IMR-90 (cell line): ENCODE data around the gene PLSCR2. TPM values are rescaled to one million over a fixed set of nuclear protein-coding genes. Genes with fewer than 3 reads are reported as not detected.

ENCODE experiments used
- ATAC-seq: fragments of 200-7000 bp; cut with Tn5 transposase; 2 replicates; pipeline ENCODE4 v1.9.1; 2020; ENCODE audit warnings: low read depth, mild to moderate bottlenecking, moderate library complexity
- BruUV-seq: library from RNA; stranded (reverse); fragments of 400-500 nt; replicated peaks from 2 replicates; lab custom pipeline; 2021; lab: Mats Ljungman, UMichigan
- CTCF ChIA-PET: fragments of 300-600 bp; formaldehyde crosslinking; extraction: SDS; loops from one replicate; lab custom pipeline; 2021; ENCODE audit warnings: antibody characterized with exemption; lab: Yijun Ruan, JAX
- POLR2A ChIA-PET: fragments of 300-600 bp; sonication (Branson Sonifier 250); formaldehyde crosslinking; loops from one replicate; lab custom pipeline; 2022; ENCODE audit warnings: antibody characterized with exemption; ENCODE audit not compliant: unreplicated experiment; lab: Charles Lee
- DNase-seq: peaks from one replicate; pipeline ENCODE4 v3.0.0; 2013
- H2AFZ ChIP-seq: replicated peaks from 2 replicates; pipeline ENCODE3; 2013; ENCODE audit warnings: low read length, mild to moderate bottlenecking; ENCODE audit not compliant: poor library complexity
- H2AK5ac ChIP-seq: 2 replicates; pipeline ENCODE4 v1.6.1; 2013; ENCODE audit warnings: low read depth, low read length, inconsistent platforms
- H2AK9ac ChIP-seq: replicated peaks from 2 replicates; pipeline ENCODE3; 2013; ENCODE audit warnings: mild to moderate bottlenecking, low read depth, low read length, moderate library complexity; ENCODE audit not compliant: poor library complexity
- H2BK120ac ChIP-seq: 2 replicates; pipeline ENCODE4 v1.6.1; 2013; ENCODE audit warnings: low read depth, low read length, inconsistent platforms
- H2BK15ac ChIP-seq: 3 replicates; pipeline ENCODE4 v1.6.1; 2013; ENCODE audit warnings: low read depth, low read length, inconsistent platforms
- H2BK20ac ChIP-seq: 2 replicates; pipeline ENCODE4 v1.6.1; 2013; ENCODE audit warnings: low read depth, mild to moderate bottlenecking, inconsistent platforms, low read length, moderate library complexity
- H2BK5ac ChIP-seq: 2 replicates; pipeline ENCODE4 v1.6.1; 2013; ENCODE audit warnings: mild to moderate bottlenecking, low read depth, low read length, inconsistent platforms; ENCODE audit not compliant: poor library complexity, severe bottlenecking
- H3K14ac ChIP-seq: replicated peaks from 2 replicates; pipeline ENCODE4 v1.6.1; 2013; ENCODE audit warnings: low read depth, low read length, inconsistent platforms
- H3K18ac ChIP-seq: 2 replicates; pipeline ENCODE4 v1.6.1; 2013; ENCODE audit warnings: low read depth, low read length, control low read depth
- H3K23ac ChIP-seq: 2 replicates; pipeline ENCODE4 v1.6.1; 2013; ENCODE audit warnings: low read depth, low read length, inconsistent platforms
- H3K27ac ChIP-seq: 2 replicates; pipeline ENCODE4 v1.5.1; 2013; ENCODE audit warnings: mild to moderate bottlenecking, control low read depth, low read length; ENCODE audit not compliant: insufficient read depth
- H3K27me3 ChIP-seq: 2 replicates; pipeline ENCODE4 v1.6.1; 2013; ENCODE audit warnings: low read length; ENCODE audit not compliant: control insufficient read depth, insufficient read depth
- H3K36me3 ChIP-seq: 2 replicates; pipeline ENCODE4 v1.6.1; 2013; ENCODE audit warnings: low read length, mixed read lengths; ENCODE audit not compliant: control insufficient read depth, insufficient read depth
- H3K4ac ChIP-seq: 2 replicates; pipeline ENCODE4 v1.6.1; 2013; ENCODE audit warnings: low read depth, low read length, inconsistent platforms
- H3K4me1 ChIP-seq: 2 replicates; pipeline ENCODE4 v1.6.1; 2013; ENCODE audit warnings: low read length, mixed read lengths; ENCODE audit not compliant: control insufficient read depth, insufficient read depth
- H3K4me2 ChIP-seq: 2 replicates; pipeline ENCODE4 v1.6.1; 2013; ENCODE audit warnings: low read depth, mild to moderate bottlenecking, control low read depth, low read length, moderate library complexity
- H3K4me3 ChIP-seq: 2 replicates; pipeline ENCODE4 v1.5.1; 2013; ENCODE audit warnings: low read depth, mild to moderate bottlenecking, control low read depth, low read length, moderate library complexity; ENCODE audit not compliant: insufficient read depth
- H3K56ac ChIP-seq: 2 replicates; pipeline ENCODE4 v1.6.1; 2013; ENCODE audit warnings: low read length, inconsistent platforms; ENCODE audit not compliant: insufficient read depth; ENCODE audit errors: extremely low read depth
- H3K79me1 ChIP-seq, 2 experiments: 2 replicates each; pipeline ENCODE4 v1.6.1; 2013; ENCODE audit warnings: low read length in 2 of 2, inconsistent platforms in 1 of 2, low read depth in 1 of 2
- H3K9ac ChIP-seq: 2 replicates; pipeline ENCODE4 v1.6.1; 2013; ENCODE audit warnings: low read depth, low read length, control low read depth
- H3K9me1 ChIP-seq: 2 replicates; pipeline ENCODE4 v1.6.1; 2013; ENCODE audit warnings: low read length, inconsistent platforms; ENCODE audit not compliant: insufficient read depth
- H3K9me3 ChIP-seq: 2 replicates; pipeline ENCODE4 v1.6.1; 2013; ENCODE audit warnings: low read length; ENCODE audit not compliant: control insufficient read depth, insufficient read depth
- H4K20me1 ChIP-seq: 2 replicates; pipeline ENCODE4 v1.6.1; 2013; ENCODE audit warnings: low read length, inconsistent platforms; ENCODE audit not compliant: insufficient read depth
- H4K5ac ChIP-seq: 2 replicates; pipeline ENCODE4 v1.6.1; 2013; ENCODE audit warnings: mild to moderate bottlenecking, low read depth, low read length, control low read depth
- H4K8ac ChIP-seq, 2 experiments: 2 replicates each; pipeline ENCODE4 v1.6.1; 2013; ENCODE audit warnings: low read depth in 2 of 2, low read length in 2 of 2, control low read depth in 1 of 2, inconsistent platforms in 1 of 2
- H4K91ac ChIP-seq: 2 replicates; pipeline ENCODE4 v1.6.1; 2013; ENCODE audit warnings: low read depth, low read length, inconsistent platforms; ENCODE audit not compliant: insufficient read depth
- BHLHE40 ChIP-seq: fragments of 150-350 bp; IDR thresholded peaks from 2 replicates; pipeline ENCODE4 v1.6.1; 2016; ENCODE audit warnings: mild to moderate bottlenecking, low read depth, low read length
- CEBPB ChIP-seq: IDR thresholded peaks from 2 replicates; pipeline ENCODE4 v1.6.1; 2012; ENCODE audit warnings: low read depth, low read length, improper control_type of control experiment
- CHD1 ChIP-seq: IDR thresholded peaks from 2 replicates; pipeline ENCODE4 v1.6.1; 2012; ENCODE audit warnings: low read depth, low read length, improper control_type of control experiment
- ELK1 ChIP-seq: fragments of 150-350 bp; IDR thresholded peaks from 2 replicates; pipeline ENCODE4 v1.6.1; 2016; ENCODE audit warnings: low read depth, mild to moderate bottlenecking, low read length, moderate library complexity, borderline replicate concordance
- FOS ChIP-seq: fragments of 150-350 bp; IDR thresholded peaks from 2 replicates; pipeline ENCODE4 v1.6.1; 2016; ENCODE audit warnings: low read depth, low read length
- MAFK ChIP-seq: IDR thresholded peaks from 2 replicates; pipeline ENCODE4 v1.6.1; 2012; ENCODE audit warnings: low read depth, low read length, improper control_type of control experiment
- MAZ ChIP-seq: IDR thresholded peaks from 2 replicates; pipeline ENCODE4 v1.6.1; 2012; ENCODE audit warnings: low read depth, mild to moderate bottlenecking, low read length, improper control_type of control experiment, moderate library complexity, borderline replicate concordance
- MXI1 ChIP-seq: IDR thresholded peaks from 2 replicates; pipeline ENCODE4 v1.6.1; 2012; ENCODE audit warnings: low read depth, mild to moderate bottlenecking, low read length, moderate library complexity, borderline replicate concordance
- NFE2L2 ChIP-seq: fragments of 150-350 bp; IDR thresholded peaks from 2 replicates; pipeline ENCODE4 v1.6.1; 2016; ENCODE audit warnings: low read depth, mild to moderate bottlenecking, low read length
- POLR2A ChIP-seq: IDR thresholded peaks from 2 replicates; pipeline ENCODE4 v1.6.1; 2012; ENCODE audit warnings: mild to moderate bottlenecking, low read depth, low read length
- RAD21 ChIP-seq: IDR thresholded peaks from 2 replicates; pipeline ENCODE4 v1.6.1; 2012; ENCODE audit warnings: low read length, improper control_type of control experiment
- RCOR1 ChIP-seq: IDR thresholded peaks from 2 replicates; pipeline ENCODE4 v1.6.1; 2012; ENCODE audit warnings: mild to moderate bottlenecking, low read length, improper control_type of control experiment; ENCODE audit not compliant: insufficient replicate concordance
- RFX5 ChIP-seq: IDR thresholded peaks from 2 replicates; pipeline ENCODE4 v1.8.0; 2012; ENCODE audit warnings: low read depth, mild to moderate bottlenecking, low read length, moderate library complexity
- SMC3 ChIP-seq: fragments of 150-350 bp; IDR thresholded peaks from 2 replicates; pipeline ENCODE4 v1.6.1; 2016; ENCODE audit warnings: low read depth, mild to moderate bottlenecking, antibody characterized with exemption, low read length, moderate library complexity
- USF2 ChIP-seq: fragments of 150-350 bp; IDR thresholded peaks from 2 replicates; pipeline ENCODE4 v1.6.1; 2017; ENCODE audit warnings: mild to moderate bottlenecking, antibody characterized with exemption, low read length, low read depth
- WGBS, 2 experiments: methylation state at CpG; one replicate each; pipeline versions ENCODE4 v1.1.5 to v1.1.7; 2013; ENCODE audit warnings: missing lambda C conversion rate in 2 of 2; ENCODE audit not compliant: insufficient read length in 1 of 2; ENCODE audit errors: extremely low coverage in 2 of 2; 5-methylcytosine and 5-hydroxymethylcytosine counted together
- dilution Hi-C: fragments of 300-500 bp; cut with HindIII; formaldehyde crosslinking; loops from one replicate; pipeline ENCODE4 v1.14.3; 2018; ENCODE audit warnings: low sequenced_read_pairs; ENCODE audit not compliant: unreplicated experiment
- in situ Hi-C: fragments of 300-500 bp; cut with MboI; formaldehyde crosslinking; loops from 3 replicates; pipeline ENCODE4 v1.14.3; 2019; ENCODE audit warnings: low sequenced_read_pairs, inconsistent platforms, mixed read lengths
- intact Hi-C: fragments of 100-400 bp; cut with micrococcal nuclease; formaldehyde crosslinking; loops from 2 replicates; pipeline ENCODE4 v1.10.0; 2022
- polyA plus RNA-seq, 3 experiments: library from polyadenylated mRNA; depleted of rRNA; stranded (reverse); fragments of >200 nt; gene quantifications; 2 replicates each; pipeline ENCODE4 v1.2.3, GENCODE V29; 2012; ENCODE audit warnings: low replicate concordance in 1 of 3
- total RNA-seq: library from RNA; depleted of rRNA; stranded (reverse); fragments of >200 nt; gene quantifications from 2 replicates; pipeline ENCODE4 v1.2.3, GENCODE V29; 2012
- TF ChIP-seq, protein P1 (sequence below): conservative IDR thresholded peaks from 2 replicates; pipeline ENCODE4 v1.5.1; 2012; ENCODE audit warnings: mild to moderate bottlenecking, low read depth, low read length, improper control_type of control experiment

Gene PLSCR2
- total and polyA plus RNA-seq, 2 of the 4 experiments (the other 2 are of a cell fraction): not detected

DNA sequence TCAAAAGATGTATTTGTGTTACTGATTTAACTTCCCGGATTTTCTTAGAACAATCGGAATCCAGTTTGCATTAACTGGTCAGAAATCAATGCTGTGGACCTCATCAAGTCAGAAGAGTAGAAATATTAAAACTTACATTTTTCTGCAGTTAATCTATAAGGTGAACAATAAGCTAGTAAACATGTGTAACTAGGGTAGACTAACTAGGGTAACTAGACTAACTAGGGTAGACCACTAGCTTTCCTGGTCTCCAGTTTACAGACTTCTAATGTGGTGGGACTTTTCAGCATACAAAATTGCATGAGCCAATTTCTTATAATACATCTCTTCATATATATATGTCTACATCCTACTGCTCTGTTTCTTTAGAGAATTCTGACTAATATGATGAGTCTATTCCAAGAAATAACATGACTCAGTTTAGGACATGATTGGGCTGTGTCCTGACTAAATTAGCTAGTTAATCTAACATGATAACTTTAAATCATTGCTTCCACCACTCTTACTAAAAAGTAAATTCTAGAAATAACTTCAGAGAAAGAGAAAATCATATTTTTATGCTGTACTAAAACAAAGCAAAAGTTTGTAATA, 5.3 kb downstream of the PLSCR2 start:
- no peaks in the 10 kb centered on the region for H4K20me1 ChIP-seq
- H3K4me1 ChIP-seq: peaks cover 4% of the 10 kb centered on the region
- no peak overlapping the region for H3K4me3 ChIP-seq
- no peak overlapping the region for H4K91ac ChIP-seq
- TF ChIP-seq RAD21: no peak
- no peak for TF ChIP-seq BHLHE40
- no peak for TF ChIP-seq USF2
- TF ChIP-seq MAZ: no peak
- TF ChIP-seq POLR2A: no peak
- no peak for TF ChIP-seq CHD1
- no peak for TF ChIP-seq FOS
- TF ChIP-seq SMC3: no peak
- no peak for TF ChIP-seq MXI1
- TF ChIP-seq CEBPB: no peak
- no peak for TF ChIP-seq MAFK
- no peak for TF ChIP-seq RFX5
- TF ChIP-seq RCOR1: no peak
- TF ChIP-seq, protein P1, sequence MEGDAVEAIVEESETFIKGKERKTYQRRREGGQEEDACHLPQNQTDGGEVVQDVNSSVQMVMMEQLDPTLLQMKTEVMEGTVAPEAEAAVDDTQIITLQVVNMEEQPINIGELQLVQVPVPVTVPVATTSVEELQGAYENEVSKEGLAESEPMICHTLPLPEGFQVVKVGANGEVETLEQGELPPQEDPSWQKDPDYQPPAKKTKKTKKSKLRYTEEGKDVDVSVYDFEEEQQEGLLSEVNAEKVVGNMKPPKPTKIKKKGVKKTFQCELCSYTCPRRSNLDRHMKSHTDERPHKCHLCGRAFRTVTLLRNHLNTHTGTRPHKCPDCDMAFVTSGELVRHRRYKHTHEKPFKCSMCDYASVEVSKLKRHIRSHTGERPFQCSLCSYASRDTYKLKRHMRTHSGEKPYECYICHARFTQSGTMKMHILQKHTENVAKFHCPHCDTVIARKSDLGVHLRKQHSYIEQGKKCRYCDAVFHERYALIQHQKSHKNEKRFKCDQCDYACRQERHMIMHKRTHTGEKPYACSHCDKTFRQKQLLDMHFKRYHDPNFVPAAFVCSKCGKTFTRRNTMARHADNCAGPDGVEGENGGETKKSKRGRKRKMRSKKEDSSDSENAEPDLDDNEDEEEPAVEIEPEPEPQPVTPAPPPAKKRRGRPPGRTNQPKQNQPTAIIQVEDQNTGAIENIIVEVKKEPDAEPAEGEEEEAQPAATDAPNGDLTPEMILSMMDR: no peak
- no peak for TF ChIP-seq ELK1
- no peak for TF ChIP-seq NFE2L2
- in situ Hi-C loops: no loop called here
- no peak overlapping the region for H2AK5ac ChIP-seq
- no peak overlapping the region for H2BK5ac ChIP-seq
- no peak overlapping the region for H2BK15ac ChIP-seq
- H3K27ac ChIP-seq: no peak overlapping the region
- no peak overlapping the region for H3K23ac ChIP-seq
- WGBS, 2 experiments: no CpG with 5 or more reads among the region's 2 CpGs
- no peak overlapping the region for H2BK20ac ChIP-seq
- H3K56ac ChIP-seq: no peak overlapping the region
- no peaks in the 10 kb centered on the region for H3K27me3 ChIP-seq
- ATAC-seq (peak; percentile 63; the same call in 1 of the 2 replicates), DNase-seq (peak; percentile 72)
- POLR2A ChIA-PET: no interaction called here
- dilution Hi-C loops: no loop called here
- H3K14ac ChIP-seq: no peak overlapping the region
- no TSS peak for BruUV-seq
- H4K5ac ChIP-seq: no peak overlapping the region
- H3K36me3 ChIP-seq: no peaks in the 10 kb centered on the region
- no peak overlapping the region for H3K4ac ChIP-seq
- H3K9ac ChIP-seq: no peak overlapping the region
- CTCF ChIA-PET: interaction anchor here (1.4 kb wide), 1 partner anchor 80 kb away, joined by 3 read pairs; the partner anchor contains the start of gene PLSCR1
- no peak overlapping the region for H2BK120ac ChIP-seq
- no peak overlapping the region for H2AK9ac ChIP-seq
- H3K9me1 ChIP-seq: no peaks in the 10 kb centered on the region
- H3K79me1 ChIP-seq: no peaks in the 10 kb centered on the region
- H3K4me2 ChIP-seq: no peak overlapping the region
- H3K9me3 ChIP-seq: no peaks in the 10 kb centered on the region
- no peak overlapping the region for H4K8ac ChIP-seq
- H3K18ac ChIP-seq: no peak overlapping the region
- no peak overlapping the region for H2AFZ ChIP-seq
- intact Hi-C loops: no loop called here
